Measurements from ENCODE around the gene TRPM2. TPM values are rescaled to one million over a fixed set of nuclear protein-coding genes. Genes with fewer than 3 reads are reported as not detected.
"Not testable (repeated sequence)": the region's sequence is repeated elsewhere in the genome, so short reads cannot be mapped to it uniquely, and the experiment has no call there.

TRPM2 gene
- total RNA-seq, 1 donor from 2014 or later = not detected

DNA sequence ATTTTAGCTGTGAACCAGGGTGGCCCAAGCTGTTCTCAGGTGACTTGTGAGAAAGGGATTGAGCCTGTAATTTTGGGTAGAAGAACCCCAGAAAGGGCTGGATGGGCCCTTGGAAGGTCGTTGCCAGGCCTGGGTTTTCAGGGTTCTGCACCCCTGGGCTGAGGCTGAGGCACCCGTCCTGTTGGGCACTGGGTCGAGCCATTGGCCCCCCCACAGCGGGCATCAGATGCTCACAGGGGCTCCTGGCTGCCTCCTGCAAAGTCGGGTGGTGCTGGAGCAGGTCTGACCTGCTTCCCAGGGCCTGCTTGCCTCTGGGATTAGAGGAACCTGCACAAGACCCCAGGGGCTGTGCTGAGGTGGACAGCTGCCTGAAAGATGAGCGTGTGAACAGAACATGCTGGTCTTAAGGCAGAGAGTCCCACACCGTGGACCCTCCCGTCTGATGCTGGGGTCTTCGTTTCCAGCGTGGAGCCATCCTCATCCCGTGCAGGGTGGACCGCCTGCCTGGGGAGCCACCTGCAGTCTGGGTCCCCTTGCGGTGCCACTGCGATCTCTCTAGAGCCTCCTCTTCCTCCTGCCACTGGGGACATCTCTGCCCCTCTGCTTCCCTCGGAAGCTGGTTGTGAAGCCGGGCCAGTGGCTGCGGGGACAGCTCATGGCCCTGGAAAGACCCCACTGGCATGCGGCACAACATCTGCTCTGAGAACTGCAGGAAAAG is 1.7 kb upstream of the TRPM2 start:
- DNase-seq (ENCODE audit: low read depth) = no peak

GRCh38 chr21:44352253-44352860 is 1.1 kb upstream of the TRPM2 start:
- DNase-seq (ENCODE audit: low read depth) = no peak

- DNase-seq (ENCODE audit: low read depth) = no peak
Measured at GRCh38 chr21:44354001-44354405, 582 bp downstream of the TRPM2 start.

DNA sequence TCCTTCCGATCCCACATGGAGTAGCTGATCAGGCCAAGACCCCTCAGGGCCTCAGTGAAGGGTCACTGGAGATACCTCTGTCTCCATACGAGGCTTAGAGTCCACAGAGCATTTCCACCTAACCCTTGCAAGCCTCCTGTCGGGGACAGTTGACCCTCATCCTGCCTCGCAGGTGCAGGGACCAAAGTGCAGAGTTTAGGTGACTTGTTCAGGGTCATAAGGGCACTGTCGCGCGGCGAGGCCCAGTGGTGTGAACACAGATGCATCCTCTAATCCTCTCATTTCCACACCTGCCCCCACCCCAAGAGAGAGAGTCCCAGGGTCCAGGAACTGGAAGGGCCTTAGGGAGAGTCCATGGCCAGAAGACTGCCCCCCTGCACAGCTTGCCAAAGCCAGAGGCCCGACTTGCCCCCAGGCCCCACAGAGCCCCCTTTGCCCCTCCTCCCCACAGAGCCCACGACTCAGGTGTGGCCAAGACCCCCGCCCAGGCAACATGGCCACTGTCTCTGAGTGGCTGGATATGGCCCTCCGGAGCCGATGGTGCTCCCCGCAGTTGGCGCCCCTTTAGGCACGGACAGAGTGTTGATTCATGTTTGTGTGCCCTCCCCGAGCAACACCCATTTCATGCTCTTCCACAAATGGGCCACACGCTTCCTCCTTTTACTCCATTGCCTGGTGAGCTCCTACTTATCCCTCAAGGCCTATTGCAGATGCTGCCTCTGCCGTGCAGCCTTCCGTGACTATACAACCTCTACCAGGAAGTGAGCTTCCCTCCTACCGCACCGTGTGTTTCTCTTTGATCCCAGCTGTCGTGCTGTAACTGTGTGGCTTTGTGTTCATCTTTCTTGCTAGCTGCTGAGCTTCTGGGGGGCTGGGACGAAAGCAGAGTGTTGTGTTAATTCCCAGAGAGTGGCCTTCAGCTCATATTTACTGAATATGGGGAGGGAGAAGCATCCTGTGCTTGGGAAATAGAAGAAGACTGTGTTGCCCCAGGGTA is 1.7 kb downstream of the TRPM2 start:
- no peak for DNase-seq (ENCODE audit: low read depth)

DNA sequence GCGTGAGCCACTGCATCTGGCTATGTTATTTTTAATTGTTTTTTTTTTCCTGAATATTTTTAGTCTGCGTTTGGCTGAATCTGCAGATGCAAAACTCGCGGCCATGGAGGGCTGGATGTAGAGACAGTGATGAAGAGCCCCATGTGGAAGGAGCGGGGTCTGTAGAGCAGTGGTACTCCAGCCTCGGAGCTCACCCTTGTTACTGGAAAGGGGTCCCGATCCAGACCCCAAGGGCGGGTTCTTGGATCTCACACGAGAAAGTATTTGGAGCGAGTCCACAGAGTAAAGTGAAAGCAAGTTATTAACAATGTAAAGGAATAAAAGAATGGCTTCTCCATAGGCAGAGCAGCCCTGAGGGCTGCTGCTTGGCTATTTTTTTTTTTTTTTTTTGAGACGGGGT is 2.7 kb downstream of the TRPM2 start:
- no peak for DNase-seq (ENCODE audit: low read depth)

- DNase-seq (ENCODE audit: low read depth) = no peak
Measured at GRCh38 chr21:44356636-44357035, 3.2 kb downstream of the TRPM2 start.

DNA sequence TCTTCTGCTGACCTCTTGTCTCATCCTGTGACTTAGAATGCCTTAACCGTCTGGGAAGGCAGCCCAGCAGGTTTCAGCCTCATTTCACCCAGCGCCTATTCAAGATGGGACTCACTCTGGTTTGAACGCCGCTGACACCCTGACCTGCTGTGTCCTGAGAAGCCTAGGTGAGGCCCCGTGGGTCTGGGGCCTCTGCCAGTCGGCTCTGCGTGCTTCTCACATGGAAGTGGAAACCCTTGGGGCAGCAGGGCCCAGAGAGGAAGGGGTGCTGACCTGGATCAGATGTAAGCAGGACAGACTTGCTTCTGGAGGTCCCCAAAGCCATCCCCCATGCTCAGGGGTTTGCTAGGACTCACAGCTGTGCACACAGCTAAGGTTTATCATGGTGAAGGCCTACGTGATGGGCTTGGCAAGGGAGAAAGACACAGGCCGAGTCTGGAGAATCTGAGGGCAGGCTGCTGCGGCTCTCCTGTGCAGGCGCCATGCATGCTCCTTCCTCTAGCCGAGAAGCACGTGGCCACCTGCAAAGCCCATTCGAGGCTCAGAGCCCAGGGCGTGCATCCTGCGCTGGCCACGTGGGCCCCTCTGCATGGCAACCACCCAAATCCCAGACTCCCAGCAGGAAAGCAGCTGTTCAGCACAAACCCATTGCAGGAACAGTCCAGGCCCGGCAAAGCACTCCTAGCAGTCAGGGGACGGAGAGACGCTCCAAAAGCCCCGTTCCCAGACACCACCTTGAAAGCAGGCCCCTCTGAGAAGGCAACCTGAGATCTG is 3.8 kb downstream of the TRPM2 start:
- no peak for DNase-seq (ENCODE audit: low read depth)

DNA sequence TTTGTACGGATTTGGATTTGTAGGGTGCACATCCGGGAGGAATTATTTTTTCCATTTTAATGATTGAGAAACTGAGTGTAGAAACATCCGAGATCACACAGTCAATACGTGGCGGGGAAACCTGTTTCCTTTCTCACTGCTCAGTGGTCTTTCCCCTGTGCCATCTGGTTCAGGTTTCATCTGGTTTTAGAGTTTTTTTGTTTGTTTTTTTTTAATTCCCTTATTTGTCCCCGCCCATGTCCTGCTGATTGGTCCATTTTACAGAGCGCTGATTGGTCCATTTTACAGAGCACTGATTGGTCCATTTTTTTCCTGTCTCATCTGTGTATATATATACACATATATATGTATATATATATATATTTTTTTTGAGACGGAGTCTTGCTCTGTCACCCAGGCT is 6.0 kb downstream of the TRPM2 start:
- no peak for DNase-seq (ENCODE audit: low read depth)

- DNase-seq (ENCODE audit: low read depth) = no peak
Measured at GRCh38 chr21:44360159-44360558, 6.7 kb downstream of the TRPM2 start.

GRCh38 chr21:44361903-44362302 is 8.5 kb downstream of the TRPM2 start:
- DNase-seq (ENCODE audit: low read depth) = not testable (repeated sequence)

DNA sequence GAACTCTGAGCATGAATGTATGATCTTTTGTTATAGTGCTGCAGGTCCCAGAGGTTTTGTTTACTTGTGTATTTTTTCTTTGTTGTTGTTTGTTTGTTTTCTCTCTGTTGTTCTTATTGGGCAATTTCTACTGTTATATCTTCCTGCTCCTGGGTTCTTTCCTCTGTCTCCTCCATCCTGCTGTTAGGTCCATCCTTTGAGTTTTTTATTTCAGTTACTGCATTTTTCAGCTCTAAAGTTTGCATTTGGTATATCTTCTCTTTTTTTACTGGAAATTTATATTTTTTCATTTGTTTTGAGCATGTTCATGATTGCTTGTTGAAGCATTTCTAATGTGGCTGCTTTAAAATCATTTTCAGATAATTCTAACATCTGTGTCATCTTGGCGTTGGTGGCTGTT is 9.9 kb downstream of the TRPM2 start:
- no peak for DNase-seq (ENCODE audit: low read depth)

- no peak for DNase-seq (ENCODE audit: low read depth)
Measured at GRCh38 chr21:44364151-44365053, 11.0 kb downstream of the TRPM2 start.

- no peak for DNase-seq (ENCODE audit: low read depth)
Measured at GRCh38 chr21:44365251-44365966, 12.0 kb downstream of the TRPM2 start.

DNA sequence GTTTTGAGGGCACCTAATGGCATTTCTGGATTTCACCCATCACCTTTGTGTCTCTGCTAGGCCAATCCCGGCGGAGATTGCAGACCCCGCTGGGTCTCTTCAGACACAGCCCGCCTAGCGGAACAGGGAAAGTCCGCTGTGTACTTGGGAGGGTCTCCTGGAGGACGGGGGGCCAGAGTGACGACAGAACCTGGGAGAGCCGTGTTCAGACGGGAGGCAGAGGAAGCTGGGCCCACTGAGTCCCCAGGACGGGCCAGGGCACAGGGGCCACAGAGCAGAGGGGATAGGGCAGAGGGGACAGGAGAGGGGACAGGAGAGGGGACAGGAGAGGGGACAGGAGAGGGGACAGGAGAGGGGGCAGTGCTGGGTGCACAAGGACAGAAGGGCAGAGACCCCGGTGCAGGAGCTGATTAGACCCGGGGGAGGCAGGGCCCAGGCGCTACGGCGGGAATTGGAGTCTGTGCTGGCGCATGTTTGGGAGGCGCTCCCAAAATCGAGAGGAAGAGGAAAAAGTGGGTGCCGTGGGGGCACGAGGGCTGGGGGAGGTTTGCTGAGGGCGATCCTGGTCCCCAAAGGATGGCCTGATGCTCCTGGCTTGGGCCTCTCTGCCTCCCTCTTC is 12.7 kb downstream of the TRPM2 start:
- DNase-seq (ENCODE audit: low read depth) = no peak

DNA sequence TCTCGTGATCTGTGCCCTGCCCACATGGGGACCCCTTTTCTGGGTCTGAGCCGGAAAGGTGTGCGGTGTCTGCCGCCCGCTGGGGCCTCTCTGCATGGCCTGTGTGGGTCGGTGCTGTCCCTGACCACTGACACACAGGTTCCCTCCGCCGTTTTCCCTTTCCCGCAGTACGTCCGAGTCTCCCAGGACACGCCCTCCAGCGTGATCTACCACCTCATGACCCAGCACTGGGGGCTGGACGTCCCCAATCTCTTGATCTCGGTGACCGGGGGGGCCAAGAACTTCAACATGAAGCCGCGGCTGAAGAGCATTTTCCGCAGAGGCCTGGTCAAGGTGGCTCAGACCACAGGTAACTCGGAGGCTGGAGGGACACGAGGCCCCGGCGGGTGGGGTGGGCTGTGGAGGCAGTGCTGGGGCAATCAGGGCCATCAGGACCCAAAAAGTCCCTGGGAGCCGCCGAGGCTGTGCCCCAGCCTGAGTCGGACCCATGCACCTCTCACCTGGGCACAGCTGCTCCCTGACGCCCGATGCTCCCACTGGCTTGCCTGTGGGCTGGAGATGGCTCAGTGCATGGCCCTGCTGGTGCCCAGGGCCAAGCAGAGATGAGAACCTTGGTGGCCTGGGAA is 13.3 kb downstream of the TRPM2 start:
- DNase-seq (ENCODE audit: low read depth) = no peak

DNA sequence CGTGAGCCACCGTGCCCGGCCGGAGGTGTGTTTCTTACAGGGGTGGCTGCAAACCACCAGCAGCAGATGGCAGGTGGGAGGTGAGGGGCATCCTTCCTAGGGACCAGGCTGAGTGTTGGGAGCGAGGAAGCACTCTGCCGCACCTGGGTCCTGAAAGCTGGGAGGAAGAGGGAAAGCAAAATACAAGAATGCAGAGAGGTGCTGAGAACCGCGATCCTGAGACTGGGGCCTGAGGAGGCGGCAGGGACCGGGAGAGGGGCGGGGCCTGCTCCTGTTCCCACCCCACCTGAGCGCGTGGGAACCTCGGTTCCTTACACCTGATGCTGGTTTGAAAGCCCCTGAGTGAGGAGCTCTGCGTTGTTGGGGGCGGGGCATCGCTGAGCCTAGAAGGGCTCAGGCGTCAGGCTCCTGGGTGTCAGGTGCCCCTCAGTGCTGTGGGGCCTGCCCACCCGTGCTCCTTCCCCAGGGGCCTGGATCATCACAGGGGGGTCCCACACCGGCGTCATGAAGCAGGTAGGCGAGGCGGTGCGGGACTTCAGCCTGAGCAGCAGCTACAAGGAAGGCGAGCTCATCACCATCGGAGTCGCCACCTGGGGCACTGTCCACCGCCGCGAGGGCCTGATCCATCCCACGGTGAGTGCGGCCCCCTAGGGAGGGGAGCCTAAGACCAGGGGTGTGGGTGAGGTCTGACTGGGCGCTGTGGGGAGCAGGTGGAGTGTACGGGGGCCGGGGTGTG is 15.5 kb downstream of the TRPM2 start:
- DNase-seq (ENCODE audit: low read depth) = no peak

GRCh38 chr21:44370027-44370735 is 16.8 kb downstream of the TRPM2 start:
- peak; percentile 34 for DNase-seq (ENCODE audit: low read depth)
